Measurements from ENCODE around the gene POLD3.
"Not testable (repeated sequence)": the region's sequence is repeated elsewhere in the genome, so short reads cannot be mapped to it uniquely, and the experiment has no call there.

Gene POLD3

DNA sequence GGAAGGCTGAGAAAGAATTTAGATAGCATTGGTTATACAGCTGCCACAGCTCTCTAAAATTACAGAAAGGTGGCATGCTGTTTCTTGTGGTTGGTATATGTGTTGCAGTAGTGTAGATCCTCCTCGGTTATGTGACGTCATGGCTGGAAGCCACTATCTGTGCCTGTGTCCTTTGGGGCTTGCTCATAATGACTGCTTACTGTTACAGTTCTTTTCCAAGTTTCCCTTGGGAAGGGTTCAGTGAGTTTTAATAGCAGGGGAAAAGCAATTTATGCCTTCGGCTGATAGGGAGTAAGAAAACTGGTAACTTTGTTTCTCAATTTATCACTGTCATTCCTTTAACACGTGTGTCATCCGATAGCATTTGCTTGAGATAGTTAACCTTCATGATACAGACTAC lies 47.2 kb downstream of the POLD3 start:
- DNase-seq = no peak

DNA sequence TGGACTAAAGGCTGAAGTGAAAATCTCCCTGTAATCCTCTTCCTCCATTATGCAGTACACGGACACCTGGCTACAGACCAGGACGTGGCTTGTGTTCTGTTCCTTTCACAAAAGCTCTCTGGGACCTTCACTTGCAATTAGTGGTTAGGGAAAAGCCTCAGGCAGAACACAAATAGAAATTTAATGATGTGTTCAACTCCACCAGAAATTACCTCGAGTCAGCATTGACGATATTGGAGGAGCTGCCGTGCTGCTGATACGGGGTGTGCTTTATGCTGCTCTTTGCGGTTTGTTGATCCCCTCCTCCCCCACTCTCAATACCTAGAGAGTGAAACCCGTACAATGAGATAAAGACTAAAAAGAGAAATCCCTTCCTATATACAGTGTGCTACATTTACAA lies 48.9 kb downstream of the POLD3 start:
- DNase-seq = no peak

DNA sequence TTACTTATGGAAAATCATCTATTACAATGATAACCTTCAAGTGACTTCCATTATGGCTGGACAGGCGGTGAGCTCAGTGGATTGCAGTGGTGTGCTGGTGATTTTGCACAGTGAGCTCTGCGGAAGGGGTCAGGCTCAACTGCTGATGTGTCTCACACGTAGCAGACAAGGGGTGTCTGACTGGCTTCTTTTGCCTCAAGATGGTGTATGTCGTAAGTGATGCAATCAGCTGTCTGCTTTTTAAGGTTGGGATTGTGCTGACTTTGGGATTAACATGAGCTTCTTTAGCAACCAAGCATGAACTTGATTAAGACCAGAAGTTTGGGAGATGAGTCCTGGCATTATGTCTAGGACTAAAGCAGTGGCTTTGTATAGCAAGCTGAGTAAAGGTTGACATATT lies 49.5 kb downstream of the POLD3 start:
- DNase-seq = no peak

DNA sequence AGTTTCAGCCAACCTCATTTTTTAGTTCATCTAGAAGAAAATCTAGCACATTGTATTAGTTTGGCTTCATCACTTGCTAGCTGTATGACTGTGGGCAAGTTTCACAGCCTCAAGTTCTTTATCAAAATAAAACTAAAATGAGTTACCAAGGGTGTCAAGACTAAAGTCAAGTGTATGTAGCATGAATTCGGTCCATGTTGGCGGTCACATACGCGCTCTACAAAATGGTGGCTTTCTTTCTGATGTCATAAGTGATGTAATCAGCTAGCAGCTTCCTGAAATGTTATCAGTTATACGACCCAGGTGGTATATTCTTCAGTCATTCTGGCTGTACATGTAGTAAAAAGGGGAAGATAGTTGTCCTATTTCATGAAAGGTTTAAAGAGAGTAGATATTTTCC lies 50.5 kb downstream of the POLD3 start:
- no peak for DNase-seq

DNA sequence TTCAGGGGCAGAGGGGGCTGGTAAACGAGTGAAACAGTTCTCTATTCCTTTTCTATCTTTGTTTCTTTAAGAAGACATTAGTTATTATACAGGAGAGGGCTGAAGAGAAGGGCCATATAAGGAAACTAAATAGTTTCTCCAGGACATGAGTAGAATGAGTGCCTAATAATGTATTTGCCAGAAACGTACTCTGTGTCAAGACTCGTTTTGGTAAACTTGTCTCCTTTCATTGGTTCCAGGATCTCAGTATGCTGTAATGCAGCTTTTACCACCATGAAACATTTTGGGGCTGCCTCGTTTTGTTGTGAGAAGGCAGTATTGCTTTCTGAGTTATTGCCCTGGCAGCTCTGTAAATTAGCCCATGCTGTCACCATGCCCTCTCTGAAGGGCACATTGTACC lies 51.7 kb downstream of the POLD3 start:
- no peak for DNase-seq

DNA sequence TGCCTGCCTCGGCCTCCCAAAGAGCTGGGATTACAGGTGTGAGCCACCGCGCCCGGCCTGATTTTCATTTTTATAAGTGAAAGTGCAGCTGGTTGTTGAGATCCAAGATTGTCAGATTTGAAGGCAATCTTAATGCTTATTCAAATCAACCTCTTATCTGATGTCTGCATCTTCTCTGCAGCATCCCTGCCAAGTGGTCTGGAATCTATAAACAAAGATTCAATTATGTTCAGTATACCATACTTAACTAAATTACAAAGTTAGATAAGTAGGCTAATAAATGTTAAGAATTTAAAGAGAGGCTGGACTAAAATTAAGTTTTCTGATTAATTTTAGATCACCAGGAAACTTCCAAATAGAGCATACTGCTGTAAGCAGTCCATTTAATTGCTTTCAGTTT lies 53.8 kb downstream of the POLD3 start:
- no peak for DNase-seq

DNA sequence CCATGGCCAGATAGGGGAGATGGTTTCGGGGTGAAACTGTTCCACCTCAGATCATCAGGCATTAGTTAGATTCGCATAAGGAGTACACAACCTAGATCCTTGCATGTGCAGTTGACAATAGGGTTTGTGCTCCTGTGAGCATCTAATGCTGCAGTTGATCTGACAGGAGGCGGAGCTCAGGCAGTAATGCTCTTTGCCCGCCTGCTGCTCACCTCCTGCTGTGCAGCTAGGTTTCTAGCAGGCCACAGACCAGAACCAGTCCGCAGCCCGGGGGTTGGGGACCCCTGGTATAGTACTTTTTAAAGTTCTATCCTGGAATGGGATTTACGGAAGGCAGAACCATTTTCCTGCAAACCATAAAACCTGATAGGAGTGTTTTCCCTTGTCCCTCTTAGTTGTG lies 54.6 kb downstream of the POLD3 start:
- no peak for DNase-seq

DNA sequence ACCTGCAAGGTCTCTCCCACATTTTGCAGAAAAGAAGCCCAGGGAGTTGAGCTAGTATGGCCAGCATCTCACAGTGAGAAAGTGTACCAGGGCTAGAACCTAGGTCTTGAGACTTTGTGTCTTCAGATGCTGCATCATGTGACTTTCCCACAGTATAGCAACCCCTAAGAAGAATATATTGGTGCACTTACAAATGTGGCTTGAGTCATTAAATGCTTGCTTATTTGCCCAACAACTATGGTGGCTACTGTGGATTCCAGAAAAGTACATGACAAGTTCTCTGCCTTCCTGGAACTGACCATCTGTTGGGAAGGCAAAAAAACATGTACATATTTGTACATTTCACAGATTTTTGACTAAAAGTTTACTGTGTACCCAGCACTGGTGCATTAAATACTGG lies 55.0 kb downstream of the POLD3 start:
- no peak for DNase-seq

DNA sequence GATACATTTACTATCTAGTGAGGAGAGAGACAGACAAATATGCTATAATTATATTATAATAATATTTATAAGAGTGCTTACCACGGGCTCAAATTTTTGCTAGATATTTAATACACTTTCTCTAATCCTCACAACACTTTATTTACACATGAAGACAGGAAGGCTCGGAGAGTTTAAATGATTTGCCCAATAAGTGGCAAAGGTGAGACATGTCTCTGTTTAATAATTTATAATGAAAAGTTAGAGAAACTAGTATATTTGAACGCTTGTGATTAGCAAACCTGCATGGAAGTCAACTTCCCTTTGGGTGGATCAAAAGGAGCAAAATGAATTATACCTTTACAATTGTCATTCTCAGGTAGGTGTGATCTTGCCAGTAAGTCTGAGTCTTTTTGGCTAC lies 55.4 kb downstream of the POLD3 start:
- no peak for DNase-seq

DNA sequence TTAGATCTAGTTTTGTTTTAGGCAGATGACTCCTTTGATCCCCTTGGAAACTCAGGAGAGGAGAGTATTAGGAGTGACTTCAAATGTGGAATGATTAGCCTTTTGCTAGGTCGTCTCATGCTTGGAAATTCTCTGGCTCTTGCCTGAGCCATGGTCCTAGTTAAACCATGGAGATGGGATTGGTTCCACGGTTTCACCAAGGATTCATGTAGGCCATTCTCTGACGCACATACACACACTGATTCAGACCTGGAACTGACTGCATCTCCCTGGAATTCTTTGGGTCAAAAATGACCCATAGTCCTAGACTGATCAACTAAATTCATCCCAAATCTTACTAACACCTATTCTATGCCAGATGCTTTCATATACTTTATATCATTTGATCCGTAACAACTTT lies 56.5 kb downstream of the POLD3 start:
- no peak for DNase-seq

DNA sequence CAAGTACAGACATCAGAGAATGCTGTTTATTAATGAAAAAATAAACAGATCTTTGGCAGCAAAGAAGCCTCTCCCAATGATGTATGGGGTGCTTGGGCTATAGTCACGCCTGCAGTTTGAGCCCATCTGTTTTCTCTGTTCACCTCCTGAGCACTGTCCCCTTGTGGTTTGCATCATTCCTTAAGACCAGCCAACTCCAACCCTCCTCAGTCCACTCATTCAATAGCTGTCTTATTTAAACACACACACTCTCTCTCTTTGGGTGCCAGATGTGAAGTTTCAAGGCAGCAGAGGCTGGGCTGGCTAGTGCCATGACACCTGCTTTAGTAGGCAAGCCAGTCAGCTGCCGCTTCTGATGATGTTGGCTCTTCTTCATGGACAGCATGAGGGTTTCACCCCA lies 58.1 kb downstream of the POLD3 start:
- DNase-seq = no peak

DNA sequence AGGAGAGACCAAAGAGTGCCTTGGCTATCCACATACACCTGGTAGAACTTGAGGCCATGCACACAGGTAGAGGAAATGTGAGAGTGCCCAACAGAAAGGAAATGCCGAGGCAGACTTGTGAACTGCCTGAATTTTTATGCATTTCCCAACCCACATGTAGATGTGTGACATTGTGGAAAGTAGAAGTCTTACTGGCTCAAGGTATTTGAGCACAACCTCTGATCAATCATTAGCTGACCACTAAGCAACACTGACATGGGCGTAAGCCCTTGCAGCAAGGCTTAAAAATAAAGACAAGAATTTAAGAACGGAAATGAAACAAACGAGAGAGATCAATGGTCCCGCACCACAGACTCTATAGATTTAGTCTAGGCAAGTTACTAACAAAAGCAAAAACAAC lies 62.6 kb downstream of the POLD3 start:
- DNase-seq = no peak

DNA sequence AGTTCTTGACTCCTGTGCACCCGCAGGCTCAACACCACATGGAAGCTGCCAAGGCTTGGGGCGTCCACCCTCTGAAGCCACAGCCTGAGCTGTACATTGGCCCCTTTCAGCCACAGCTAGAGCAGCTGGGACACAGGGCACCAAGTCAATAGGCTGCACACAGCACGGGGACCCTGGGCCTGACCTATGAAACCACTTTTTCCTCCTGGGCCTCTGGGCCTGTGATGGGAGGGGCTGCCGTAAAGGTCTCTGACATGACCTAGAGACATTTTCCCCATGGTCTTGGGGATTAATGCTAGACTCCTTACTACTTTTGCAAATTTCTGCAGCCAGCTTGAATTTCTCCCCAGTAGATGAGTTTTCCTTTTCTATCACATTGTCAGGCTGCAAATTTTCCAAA lies 66.7 kb downstream of the POLD3 start:
- not testable (repeated sequence) for DNase-seq

DNA sequence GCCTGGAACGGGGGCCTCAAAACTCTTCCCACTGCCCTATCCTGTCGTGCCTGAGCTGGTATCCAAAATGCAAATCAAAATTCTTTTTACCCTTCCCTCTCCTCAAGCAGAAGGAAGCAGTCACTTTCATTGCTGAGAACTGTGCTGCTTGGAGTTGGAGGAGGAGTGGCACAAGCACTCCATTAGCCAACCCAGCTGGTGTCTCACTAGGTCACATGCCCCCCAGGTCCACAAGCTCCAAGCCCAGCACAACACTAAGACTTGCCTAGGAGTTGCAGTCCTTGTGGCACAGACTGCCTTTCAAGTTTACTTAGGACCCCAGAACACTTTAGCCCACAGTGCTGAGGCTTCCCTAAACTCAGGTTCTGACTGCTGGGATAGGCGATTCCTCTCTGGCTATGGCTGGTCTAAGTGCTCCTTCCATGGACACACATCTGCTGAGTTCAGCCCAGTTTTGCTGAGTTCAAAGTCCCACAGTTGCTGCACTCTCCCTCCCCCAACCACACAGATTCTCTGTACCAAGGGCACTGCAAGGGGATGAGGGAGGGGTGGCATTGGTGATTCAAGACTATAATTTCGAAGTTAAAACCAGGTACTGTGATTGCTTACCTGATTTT lies 70.2 kb downstream of the POLD3 start:
- DNase-seq = no peak

DNA sequence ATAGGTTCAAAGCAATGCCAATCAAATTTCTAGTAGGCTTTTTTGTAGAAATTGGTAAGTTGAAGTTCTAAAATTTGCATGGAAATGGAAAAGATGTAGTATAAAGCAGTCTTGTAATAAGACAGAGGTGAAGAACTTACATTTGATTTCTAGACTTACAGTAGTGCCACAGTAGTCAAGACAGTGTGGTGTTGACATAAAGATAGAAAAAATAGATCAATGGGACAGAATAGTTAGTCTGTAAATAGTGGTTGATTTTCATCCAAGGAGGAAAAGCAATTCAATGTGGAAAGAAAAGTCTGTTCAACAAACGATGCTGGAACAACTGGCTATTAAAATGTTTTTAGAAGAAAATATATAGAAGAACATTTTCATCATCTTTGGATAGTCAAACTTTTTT lies 70.9 kb downstream of the POLD3 start:
- DNase-seq = no peak

DNA sequence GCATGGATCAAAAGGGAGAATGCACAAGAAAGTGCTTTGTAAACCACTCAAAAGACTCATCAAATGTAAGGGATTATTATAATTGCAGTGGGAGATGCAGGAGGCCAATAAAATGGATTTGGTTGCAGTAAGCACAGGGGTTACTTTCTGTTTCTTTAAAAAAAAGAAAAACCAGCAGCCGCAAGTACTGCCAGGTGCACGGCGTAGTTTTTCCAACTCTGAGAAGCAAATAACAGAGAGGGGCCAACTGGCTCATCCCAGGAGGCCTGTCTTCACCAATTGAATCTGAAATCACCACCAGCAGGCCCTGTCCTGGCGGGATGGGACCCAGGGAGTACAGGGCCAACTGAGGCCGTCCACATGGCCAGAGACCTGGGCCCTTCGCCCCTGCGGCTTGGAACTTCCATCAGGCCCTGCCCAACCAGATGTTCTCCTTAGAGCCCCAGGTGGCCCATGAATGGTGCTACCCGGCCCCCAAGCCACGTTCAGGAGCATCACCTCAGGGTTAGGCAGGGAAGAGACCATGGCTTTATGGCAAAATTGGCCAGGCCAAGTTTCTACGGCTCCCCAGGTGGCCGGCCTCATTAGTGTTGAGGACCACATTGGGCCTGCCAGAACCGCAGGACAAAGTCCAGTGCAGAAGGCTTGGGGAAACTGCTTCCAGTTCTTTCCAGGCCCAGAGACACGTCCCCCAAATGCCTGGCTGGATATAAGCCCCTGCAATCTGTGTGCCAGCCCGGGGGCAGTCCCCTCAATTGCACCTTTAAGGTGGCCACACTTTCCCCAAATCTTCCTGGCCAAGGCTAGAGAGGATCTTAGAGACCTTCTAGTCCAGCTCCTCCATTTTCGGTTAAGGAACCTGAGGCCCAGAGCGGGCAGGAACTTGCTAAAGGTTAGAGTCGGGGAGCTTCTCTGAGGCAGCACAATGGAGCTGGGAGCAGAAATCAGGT lies 77.1 kb downstream of the POLD3 start:
- no peak for DNase-seq

DNA sequence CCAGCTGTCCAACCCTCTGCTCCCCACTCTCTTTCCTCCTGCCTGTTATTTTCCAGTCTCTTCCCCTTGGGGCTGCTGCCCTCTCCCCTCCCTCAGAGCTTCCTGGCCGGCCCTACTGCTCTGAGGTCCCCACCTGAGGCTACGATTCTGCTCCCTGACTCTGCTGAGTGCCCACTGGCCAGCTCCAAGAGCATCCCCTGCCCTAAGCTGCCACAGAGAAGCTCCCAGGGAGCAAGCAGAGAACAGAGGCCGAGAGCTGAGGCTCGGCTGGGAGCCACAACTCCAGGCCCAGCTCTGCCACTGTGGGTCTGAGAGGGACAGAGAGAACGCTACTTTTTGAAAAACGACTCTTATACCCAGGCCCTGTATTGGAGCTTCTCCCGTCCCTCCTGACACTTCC lies 77.8 kb downstream of the POLD3 start:
- no peak for DNase-seq

DNA sequence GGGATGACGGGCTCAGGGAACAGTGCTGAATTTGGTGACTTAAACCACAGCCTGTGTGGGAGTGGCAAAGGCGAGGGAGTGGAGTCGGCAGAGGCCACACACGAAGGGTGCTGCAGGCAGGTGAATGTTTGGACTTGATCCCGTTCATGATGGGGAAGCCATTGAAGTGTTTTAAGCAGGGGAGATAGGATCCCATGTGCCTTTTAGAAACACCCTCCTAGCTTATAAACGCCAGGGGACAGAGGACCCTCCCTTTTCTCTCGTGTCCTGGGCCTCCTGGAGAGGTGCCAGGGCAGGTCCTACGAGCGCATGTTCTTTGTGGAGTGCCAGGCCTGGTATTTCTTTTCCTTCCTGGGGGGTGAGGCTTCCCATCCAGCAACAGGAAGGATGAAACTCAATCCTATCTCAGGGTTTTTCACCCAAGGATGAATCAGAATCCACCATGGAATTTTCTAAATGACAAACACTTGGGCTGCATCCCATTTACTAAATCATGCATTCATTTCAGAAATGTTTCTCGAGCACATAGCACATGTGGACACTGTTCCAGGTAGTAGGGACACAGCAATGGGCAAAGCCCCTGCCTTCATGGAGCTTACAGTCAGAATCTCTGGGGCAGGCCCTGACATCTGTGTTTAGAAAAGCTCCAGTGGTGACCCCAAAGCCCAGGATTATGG lies 79.3 kb downstream of the POLD3 start:
- no peak for DNase-seq

DNA sequence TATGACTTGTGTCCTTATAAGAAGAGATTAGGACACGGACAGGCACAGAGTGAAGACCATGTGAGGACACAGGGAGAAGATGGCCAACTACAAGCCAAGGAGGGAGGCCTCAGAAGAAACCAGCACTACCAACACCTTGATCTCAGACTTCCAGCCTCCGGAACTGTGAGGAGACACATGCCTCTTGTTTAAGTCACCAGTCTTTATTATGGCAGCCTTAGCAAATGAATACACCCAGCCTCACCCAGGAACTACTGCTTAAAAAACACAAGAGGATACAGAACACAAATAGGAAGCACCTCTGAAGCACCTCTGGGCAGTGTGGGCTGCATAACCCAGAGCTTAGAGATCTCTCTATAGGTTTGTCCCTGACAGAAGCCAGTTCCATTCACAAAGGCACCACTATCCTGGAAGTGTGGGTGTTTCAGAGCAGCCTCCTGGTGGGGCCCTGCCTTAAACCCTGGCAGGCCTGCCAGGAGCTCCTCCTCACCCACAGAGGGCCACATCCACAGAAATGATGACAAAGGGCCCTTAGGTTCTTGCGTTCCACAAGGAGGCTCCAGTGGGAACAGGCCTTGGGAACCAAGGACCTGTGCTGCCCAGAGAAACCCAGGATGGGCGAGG lies 80.1 kb downstream of the POLD3 start:
- no peak for DNase-seq

DNA sequence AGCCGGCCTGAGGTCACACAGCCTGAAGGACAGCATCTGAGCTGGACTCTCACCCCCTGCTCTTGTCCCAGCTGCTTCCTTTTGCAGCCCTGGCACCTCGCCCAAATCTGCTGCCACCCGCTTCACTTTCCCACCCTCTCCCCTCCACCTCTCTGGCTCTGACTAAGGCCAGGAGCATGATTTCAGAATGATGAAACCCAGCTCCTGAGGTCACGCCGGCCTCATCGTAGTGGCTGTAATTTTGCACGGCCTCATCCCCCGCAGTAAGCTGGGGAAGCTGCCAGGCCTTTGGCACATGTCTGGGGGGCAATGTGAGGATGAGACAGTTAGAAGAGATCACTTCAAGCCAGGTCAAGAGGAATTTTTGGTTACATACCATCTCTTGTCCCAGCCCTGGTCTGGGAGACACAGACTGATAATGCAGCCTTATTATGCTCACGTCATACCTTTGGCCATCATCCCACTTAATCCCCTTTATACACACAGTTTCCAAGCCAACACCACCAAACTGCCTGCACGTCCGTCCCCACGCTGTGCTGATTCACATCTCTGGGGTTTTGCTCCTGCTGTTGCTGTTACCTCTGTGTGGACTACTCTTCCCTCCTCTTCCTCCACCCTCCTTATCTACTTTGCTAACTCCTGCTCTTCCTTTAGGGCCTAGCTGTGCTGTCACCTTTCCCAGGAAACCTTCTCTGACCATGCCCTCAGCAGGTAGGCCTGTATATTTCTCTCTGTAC lies 80.7 kb downstream of the POLD3 start:
- DNase-seq = no peak

DNA sequence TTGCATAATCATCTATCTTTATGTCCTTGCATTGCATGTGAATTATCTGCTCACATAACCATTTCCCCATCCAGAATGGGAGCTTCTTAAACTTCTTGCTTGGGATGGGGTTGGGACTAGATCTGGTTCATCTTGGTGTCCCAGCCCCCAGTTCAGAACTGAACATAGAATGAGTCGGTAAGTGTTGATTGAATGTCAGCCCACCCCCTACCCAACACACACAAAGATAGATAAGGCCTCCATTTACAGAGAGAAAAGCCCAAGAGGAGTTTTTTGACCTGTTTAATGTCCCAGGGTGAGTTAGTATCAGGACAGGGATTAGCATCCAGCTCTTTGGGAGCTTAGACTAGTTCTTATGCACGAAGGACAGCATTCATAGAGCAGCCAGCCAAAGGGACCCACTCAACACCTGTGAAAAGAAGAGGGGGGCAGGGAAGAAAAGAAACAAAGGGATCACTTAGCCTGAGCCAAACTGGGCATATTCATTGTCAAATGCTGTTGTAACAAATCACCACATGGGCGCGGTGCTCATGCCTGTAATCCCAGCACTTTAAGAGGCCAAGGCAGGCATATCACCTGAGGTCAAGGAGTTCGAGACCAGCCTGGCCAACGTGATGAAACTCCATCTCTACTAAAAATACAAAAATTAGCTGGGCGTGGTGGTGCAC lies 81.4 kb downstream of the POLD3 start:
- DNase-seq = no peak

DNA sequence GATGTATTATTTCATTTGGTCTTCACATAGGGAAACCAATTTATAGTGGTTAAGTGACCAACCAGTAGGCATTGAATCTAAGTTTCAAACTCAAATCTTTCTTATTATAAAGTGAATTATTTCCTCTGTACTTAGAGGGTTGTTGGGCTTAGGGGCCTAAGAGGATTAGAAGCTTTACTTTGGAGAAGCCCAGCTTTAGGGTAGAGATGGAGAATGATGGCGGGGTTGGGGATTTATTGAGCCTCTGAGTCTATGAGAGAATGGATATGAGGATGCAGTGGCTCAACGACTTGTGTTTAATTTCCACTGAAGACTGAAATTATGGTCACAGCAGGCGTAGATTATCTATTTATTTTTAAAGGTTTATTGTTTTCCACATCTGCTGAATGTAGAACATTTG lies 83.4 kb downstream of the POLD3 start:
- DNase-seq = no peak

Data from activated naive CD4-positive, alpha-beta T cell treated with anti-CD3 and anti-CD28 coated beads, Interleukin-2, amount 50 U/mL, for 16 hours (primary cell).